ENCODE results near the gene ZFP92. TPM values are rescaled to one million over a fixed set of nuclear protein-coding genes. Genes with fewer than 3 reads are reported as not detected.
A peak's percentile ranks its signal among the peaks of the same experiment; 100 is the strongest.

ZFP92 gene
- total and polyA plus RNA-seq, 10 donors: 0.26 to 3.4 (median 2.0) TPM

- DNase-seq: peak; percentile 61
These were observed 14.7 kb upstream of the ZFP92 start for GRCh38 chrX:153396320-153397195.

DNA sequence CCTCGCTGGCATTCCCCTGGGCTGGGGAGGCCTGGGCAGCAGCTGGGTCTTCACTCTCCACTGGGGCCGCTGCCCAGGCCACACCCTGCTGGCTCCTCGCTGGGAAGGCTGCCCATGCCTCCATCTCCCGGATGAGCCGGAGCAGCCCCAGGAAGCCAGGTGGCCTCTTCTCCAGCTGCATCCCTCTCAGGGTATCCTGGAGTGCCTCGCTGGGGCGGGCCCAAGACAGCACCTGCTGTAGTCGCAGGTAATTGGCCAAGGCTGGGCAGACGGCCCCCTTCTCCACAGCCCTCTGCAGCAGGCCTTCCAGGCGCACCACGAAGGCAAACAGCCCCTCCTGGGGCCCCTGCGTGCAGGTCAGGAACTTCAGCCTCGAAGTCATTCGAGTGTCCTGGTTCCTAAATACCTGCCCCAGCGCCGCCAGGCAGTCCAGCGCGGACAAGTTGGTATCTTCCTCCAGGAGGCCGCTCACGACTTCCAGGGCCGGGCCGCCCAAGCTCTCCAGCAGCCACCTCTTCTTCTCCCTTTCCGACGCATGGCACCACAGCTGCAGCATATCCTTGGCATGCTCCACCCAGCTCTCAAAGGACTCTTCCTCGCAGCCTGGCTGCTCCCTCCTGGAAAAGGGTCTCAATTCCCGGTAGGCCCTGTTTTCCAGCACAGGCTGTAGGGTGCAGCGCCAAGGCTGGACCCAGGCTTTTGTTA is 13.9 kb upstream of the ZFP92 start:
- peak; percentile 67 for DNase-seq
- no peaks in the 10 kb centered on the region for H3K36me3 ChIP-seq
- H3K4me3 ChIP-seq: no peak overlapping the region
- TF ChIP-seq POLR2A (IDR thresholded peaks at IDR 0.05) (no peak), POLR2AphosphoS5 (IDR thresholded peaks at IDR 0.05) (no peak), CTCF (IDR thresholded peaks at IDR 0.05 in 8 of 11, conservative IDR thresholded peaks at IDR 0.05 in 3 of 11) (no peak)
- intact Hi-C loops (cut with DNase I; ENCODE audit: low total_unique reads): no loop called here
- H3K27me3 ChIP-seq (replicated peaks in 1 of 7): peaks cover 0 to 17% (median 0%) of the 10 kb centered on the region in 7 donors
- H3K9me3 ChIP-seq: peaks cover 0 to 3% (median 0%) of the 10 kb centered on the region in 8 donors
- WGBS, 5 donors: 88 to 93% (median 88%) methylated on average over 7 to 27 of the region's 27 CpGs
- H3K27ac ChIP-seq: no peak overlapping the region
- H3K4me1 ChIP-seq: no peaks in the 10 kb centered on the region

More at GRCh38 chrX:153396320-153397195, 14.7 kb upstream of the ZFP92 start:
- intact Hi-C loops (cut with DNase I; ENCODE audit: low total_unique reads): no loop called here
- TF ChIP-seq CTCF (IDR thresholded peaks at IDR 0.05 in 8 of 11, conservative IDR thresholded peaks at IDR 0.05 in 3 of 11) (no peak), POLR2A (IDR thresholded peaks at IDR 0.05) (no peak), POLR2AphosphoS5 (IDR thresholded peaks at IDR 0.05) (no peak)
- 82 to 97% (median 86%) methylated on average over 5 to 26 of the region's 26 CpGs for WGBS, 5 donors
- Histone ChIP-seq H3K4me3 (no peak overlapping the region), H3K36me3 (no peaks in the 10 kb centered on the region), H3K27ac (no peak overlapping the region), H3K4me1 (no peaks in the 10 kb centered on the region), H3K9me3 (peaks cover 0 to 3% (median 0%) of the 10 kb centered on the region in 8 donors), H3K27me3 (replicated peaks in 1 of 7) (peaks cover 0 to 17% (median 0%) of the 10 kb centered on the region in 7 donors)

GRCh38 chrX:153398275-153398960 is 12.9 kb upstream of the ZFP92 start:
- Histone ChIP-seq H3K4me3 (no peak overlapping the region), H3K36me3 (no peaks in the 10 kb centered on the region), H3K9me3 (peaks cover 0 to 3% (median 0%) of the 10 kb centered on the region in 8 donors), H3K27me3 (replicated peaks in 1 of 7) (peaks cover 0 to 17% (median 0%) of the 10 kb centered on the region in 7 donors), H3K4me1 (no peaks in the 10 kb centered on the region), H3K27ac (no peak overlapping the region)
- intact Hi-C loops (cut with DNase I; ENCODE audit: low total_unique reads): no loop called here
- peak; percentile 66 for DNase-seq
- TF ChIP-seq POLR2AphosphoS5 (IDR thresholded peaks at IDR 0.05) (no peak), POLR2A (IDR thresholded peaks at IDR 0.05) (no peak), CTCF (IDR thresholded peaks at IDR 0.05 in 8 of 11, conservative IDR thresholded peaks at IDR 0.05 in 3 of 11) (no peak)
- WGBS, 5 donors: 83 to 94% (median 91%) methylated on average over 4 to 17 of the region's 17 CpGs
